DOHH2 (cell line): ENCODE measurements around the gene SH3RF3.

ENCODE experiments used
- H3F3A ChIP-seq: fragments of 200-600 bp; sonication (generic), shearing (Covaris generic); 2 replicates; pipeline ENCODE4 v1.6.0; 2016; ENCODE audit warnings: antibody characterized with exemption, mild to moderate bottlenecking; ENCODE audit not compliant: control insufficient read depth, insufficient read depth
- H3K27ac ChIP-seq: fragments of 200-600 bp; sonication (generic); 2 replicates; pipeline ENCODE4 v1.5.1; 2014; ENCODE audit warnings: low read depth, mild to moderate bottlenecking, low read length, moderate library complexity
- H3K27me3 ChIP-seq: fragments of 200-600 bp; sonication (generic); 2 replicates; pipeline ENCODE4 v1.6.1; 2014; ENCODE audit warnings: mild to moderate bottlenecking, low read length, mixed read lengths; ENCODE audit not compliant: control insufficient read depth
- H3K36me3 ChIP-seq: fragments of 200-600 bp; sonication (generic); 2 replicates; pipeline ENCODE4 v1.6.1; 2014; ENCODE audit warnings: mild to moderate bottlenecking, low read length, moderate library complexity, mixed read lengths; ENCODE audit not compliant: control insufficient read depth
- H3K4me1 ChIP-seq: fragments of 200-600 bp; sonication (generic); 2 replicates; pipeline ENCODE4 v1.6.1; 2014; ENCODE audit warnings: mild to moderate bottlenecking, low read length, mixed read lengths; ENCODE audit not compliant: control insufficient read depth
- H3K4me2 ChIP-seq: fragments of 200-600 bp; sonication (generic); 2 replicates; pipeline ENCODE4 v1.6.0; 2014; ENCODE audit warnings: mild to moderate bottlenecking, low read length, moderate library complexity
- H3K4me3 ChIP-seq: fragments of 200-600 bp; sonication (generic); 2 replicates; pipeline ENCODE4 v1.5.1; 2014; ENCODE audit warnings: mild to moderate bottlenecking, low read length, mixed read lengths
- H3K79me2 ChIP-seq: fragments of 200-600 bp; sonication (generic); 2 replicates; pipeline ENCODE4 v1.6.1; 2014; ENCODE audit warnings: mild to moderate bottlenecking, low read length, mixed read lengths; ENCODE audit not compliant: control insufficient read depth
- H3K9me2 ChIP-seq: fragments of 200-600 bp; sonication (generic); replicated peaks from 2 replicates; pipeline ENCODE4 v1.6.1; 2014; ENCODE audit warnings: mild to moderate bottlenecking, low read length, mixed read lengths; ENCODE audit not compliant: control insufficient read depth
- H3K9me3 ChIP-seq: fragments of 200-600 bp; sonication (generic); 2 replicates; pipeline ENCODE4 v1.6.1; 2014; ENCODE audit warnings: antibody characterized with exemption, low read length, mixed read lengths; ENCODE audit not compliant: control insufficient read depth, insufficient read depth
- H4K20me1 ChIP-seq: fragments of 200-600 bp; sonication (generic); 2 replicates; pipeline ENCODE4 v1.6.0; 2014; ENCODE audit warnings: low read depth, mild to moderate bottlenecking, antibody characterized with exemption, low read length, moderate library complexity; ENCODE audit not compliant: control insufficient read depth, insufficient read depth
- EZH2phosphoT487 ChIP-seq: fragments of 200-600 bp; sonication (generic); IDR thresholded peaks from 2 replicates; pipeline ENCODE4 v1.6.1; 2017; ENCODE audit warnings: borderline replicate concordance, mild to moderate bottlenecking, antibody characterized with exemption, low read length, moderate library complexity, mixed read lengths
- TF ChIP-seq, protein P1 (sequence below): fragments of 200-600 bp; sonication (generic); IDR thresholded peaks from one replicate; pipeline ENCODE4 v1.5.1; 2014; ENCODE audit warnings: antibody characterized with exemption, mild to moderate bottlenecking, low read depth, low read length; ENCODE audit not compliant: poor library complexity, severe bottlenecking

SH3RF3 gene

DNA sequence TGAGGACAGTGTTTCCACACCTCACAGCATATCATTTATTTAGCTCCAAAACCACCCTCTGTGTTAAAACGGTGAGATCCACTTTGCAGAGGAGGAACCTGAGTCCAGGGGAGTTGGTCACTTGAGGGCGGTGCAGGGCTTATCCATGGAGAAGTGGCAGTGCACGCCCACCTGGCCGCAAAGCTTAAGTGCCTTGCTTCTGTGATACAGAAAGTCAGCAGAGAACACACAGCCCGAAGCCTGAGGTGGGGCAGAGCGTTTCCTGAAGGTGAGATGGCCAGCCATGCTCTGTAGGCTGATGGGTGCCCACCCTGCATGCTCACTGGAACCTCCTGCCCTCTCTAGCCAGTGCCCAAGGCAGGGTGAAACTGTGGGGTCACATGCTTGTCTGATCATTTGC, 87.3 kb downstream of the SH3RF3 start:
- Histone ChIP-seq H3K4me3 (no peak overlapping the region), H3K4me1 (no peaks in the 10 kb centered on the region), H3K9me2 (no peaks in the 10 kb centered on the region), H3K4me2 (no peak overlapping the region), H3K79me2 (no peaks in the 10 kb centered on the region), H3K27me3 (peaks cover 10% of the 10 kb centered on the region), H3K9me3 (no peaks in the 10 kb centered on the region), H3F3A (no peaks in the 10 kb centered on the region), H4K20me1 (no peaks in the 10 kb centered on the region), H3K36me3 (no peaks in the 10 kb centered on the region), H3K27ac (no peak overlapping the region)
- TF ChIP-seq EZH2phosphoT487: no peak
- TF ChIP-seq, protein P1, sequence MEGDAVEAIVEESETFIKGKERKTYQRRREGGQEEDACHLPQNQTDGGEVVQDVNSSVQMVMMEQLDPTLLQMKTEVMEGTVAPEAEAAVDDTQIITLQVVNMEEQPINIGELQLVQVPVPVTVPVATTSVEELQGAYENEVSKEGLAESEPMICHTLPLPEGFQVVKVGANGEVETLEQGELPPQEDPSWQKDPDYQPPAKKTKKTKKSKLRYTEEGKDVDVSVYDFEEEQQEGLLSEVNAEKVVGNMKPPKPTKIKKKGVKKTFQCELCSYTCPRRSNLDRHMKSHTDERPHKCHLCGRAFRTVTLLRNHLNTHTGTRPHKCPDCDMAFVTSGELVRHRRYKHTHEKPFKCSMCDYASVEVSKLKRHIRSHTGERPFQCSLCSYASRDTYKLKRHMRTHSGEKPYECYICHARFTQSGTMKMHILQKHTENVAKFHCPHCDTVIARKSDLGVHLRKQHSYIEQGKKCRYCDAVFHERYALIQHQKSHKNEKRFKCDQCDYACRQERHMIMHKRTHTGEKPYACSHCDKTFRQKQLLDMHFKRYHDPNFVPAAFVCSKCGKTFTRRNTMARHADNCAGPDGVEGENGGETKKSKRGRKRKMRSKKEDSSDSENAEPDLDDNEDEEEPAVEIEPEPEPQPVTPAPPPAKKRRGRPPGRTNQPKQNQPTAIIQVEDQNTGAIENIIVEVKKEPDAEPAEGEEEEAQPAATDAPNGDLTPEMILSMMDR: no peak

DNA sequence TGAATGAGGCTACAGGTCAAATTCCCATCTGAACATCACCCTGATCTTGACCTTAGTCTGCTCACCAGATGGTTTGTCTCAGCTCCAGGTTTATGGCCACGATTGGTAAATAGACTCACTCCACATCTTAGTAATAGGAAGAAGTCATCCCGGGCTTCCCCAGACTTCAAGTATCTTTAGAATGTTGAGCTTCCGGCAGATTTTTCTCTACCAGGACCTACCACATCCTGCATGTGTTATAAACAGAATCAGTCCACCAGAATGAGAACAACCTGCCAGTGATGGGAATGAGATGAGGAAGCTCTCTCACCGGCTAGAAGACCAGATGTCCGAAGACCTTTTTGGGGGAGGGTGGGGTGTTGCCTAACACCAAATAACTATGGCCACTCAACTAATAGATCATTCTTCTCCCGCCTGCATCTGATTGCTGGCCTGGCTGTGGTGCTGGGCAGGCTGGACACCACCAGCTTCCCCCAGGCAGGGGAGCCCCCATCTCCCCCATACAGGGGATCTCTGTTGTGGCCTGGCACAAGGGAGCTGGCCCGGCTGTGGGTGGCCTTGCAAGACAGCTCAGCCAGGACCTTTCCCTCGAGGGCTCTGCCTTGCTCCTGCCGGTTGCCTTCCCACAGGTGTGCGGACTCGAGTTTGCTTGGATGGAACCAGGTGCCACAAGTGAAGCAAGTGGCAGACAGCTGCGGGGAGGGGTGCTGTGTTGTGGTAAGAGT, 88.5 kb downstream of the SH3RF3 start:
- no peaks in the 10 kb centered on the region for H3K9me2 ChIP-seq
- H3K27ac ChIP-seq: no peak overlapping the region
- H3F3A ChIP-seq: no peaks in the 10 kb centered on the region
- no peak for TF ChIP-seq EZH2phosphoT487
- TF ChIP-seq, protein P1: no peak
- no peaks in the 10 kb centered on the region for H3K9me3 ChIP-seq
- no peak overlapping the region for H3K4me3 ChIP-seq
- H3K27me3 ChIP-seq: peaks cover 10% of the 10 kb centered on the region
- no peak overlapping the region for H3K4me2 ChIP-seq
- H4K20me1 ChIP-seq: no peaks in the 10 kb centered on the region
- no peaks in the 10 kb centered on the region for H3K4me1 ChIP-seq
- H3K36me3 ChIP-seq: no peaks in the 10 kb centered on the region
- no peaks in the 10 kb centered on the region for H3K79me2 ChIP-seq

DNA sequence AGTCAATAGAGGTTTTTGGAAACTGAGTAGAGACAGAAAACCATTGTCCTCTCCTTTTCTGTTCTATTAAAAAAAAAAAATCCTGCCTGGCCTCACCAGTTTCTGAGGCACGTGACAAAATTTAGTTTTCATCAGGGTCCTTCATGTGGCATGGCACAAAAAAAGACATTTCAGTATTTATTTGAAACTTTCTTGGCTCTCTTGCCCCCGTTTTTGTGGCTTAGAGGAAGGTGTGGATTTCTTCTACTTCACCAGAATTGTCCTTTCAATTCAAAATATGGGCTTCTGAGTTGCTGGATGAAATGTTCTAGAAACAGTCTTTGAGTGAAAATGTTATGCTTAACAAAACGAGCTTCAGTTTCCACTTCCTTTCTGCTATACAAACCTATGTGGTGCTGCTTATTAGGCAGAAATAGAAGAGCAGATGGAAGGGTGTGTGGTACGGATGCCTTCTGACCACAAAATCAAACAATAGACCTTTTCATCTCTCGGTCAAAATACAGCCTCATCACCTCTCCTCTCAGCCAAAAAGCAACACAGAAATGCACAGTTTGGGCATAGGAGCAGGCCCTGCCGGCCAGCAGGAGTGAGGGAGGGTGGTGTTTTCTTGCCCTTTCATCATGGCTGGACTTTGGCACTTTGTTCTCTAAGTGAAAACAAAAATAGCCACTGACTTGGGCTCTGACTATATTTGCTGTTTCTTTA, 89.2 kb downstream of the SH3RF3 start:
- Histone ChIP-seq H3K36me3 (no peaks in the 10 kb centered on the region), H3K27ac (no peak overlapping the region), H3K27me3 (peaks cover 10% of the 10 kb centered on the region), H3K79me2 (no peaks in the 10 kb centered on the region), H3K4me1 (no peaks in the 10 kb centered on the region), H3K4me2 (no peak overlapping the region), H3K9me3 (no peaks in the 10 kb centered on the region), H3K9me2 (no peaks in the 10 kb centered on the region), H3F3A (no peaks in the 10 kb centered on the region), H4K20me1 (no peaks in the 10 kb centered on the region), H3K4me3 (no peak overlapping the region)
- no peak for TF ChIP-seq EZH2phosphoT487
- TF ChIP-seq, protein P1: no peak
